Astrocyte (in vitro differentiated cells and primary cell): ENCODE results near the gene ING4. TPM values are rescaled to one million over a fixed set of nuclear protein-coding genes. Genes with fewer than 3 reads are reported as not detected.

ENCODE experiments used
- DNase-seq: peaks from one replicate; pipeline ENCODE4 v3.0.0-alpha.2; 2010; ENCODE audit warnings: low read depth
- FAIRE-seq: peaks from 2 replicates; lab custom pipeline; 2011; peaks lifted over from hg19 to GRCh38; lab: Jason Lieb, UNC
- H2AFZ ChIP-seq: 2 replicates; pipeline ENCODE4 v1.6.0; 2012; ENCODE audit warnings: low read depth, low read length, inconsistent platforms
- H3K27ac ChIP-seq: 2 replicates; pipeline ENCODE4 v1.5.1; 2011; ENCODE audit warnings: low read depth, low read length, inconsistent platforms
- H3K27me3 ChIP-seq: 2 replicates; pipeline ENCODE4 v1.6.0; 2011; ENCODE audit warnings: low read length, inconsistent platforms; ENCODE audit not compliant: insufficient read depth
- H3K36me3 ChIP-seq: 2 replicates; pipeline ENCODE4 v1.5.1; 2011; ENCODE audit warnings: low read length, inconsistent platforms; ENCODE audit not compliant: insufficient read depth
- H3K4me1 ChIP-seq: 2 replicates; pipeline ENCODE4 v1.5.1; 2011; ENCODE audit warnings: low read length, inconsistent platforms; ENCODE audit not compliant: insufficient read depth
- H3K4me2 ChIP-seq: 2 replicates; pipeline ENCODE4 v1.6.0; 2012; ENCODE audit warnings: low read length, inconsistent platforms
- H3K4me3 ChIP-seq: 2 replicates; pipeline ENCODE4 v1.5.1; 2011; ENCODE audit warnings: low read depth, mild to moderate bottlenecking, low read length, inconsistent platforms; ENCODE audit not compliant: insufficient read depth
- H3K79me2 ChIP-seq: 2 replicates; pipeline ENCODE4 v1.6.0; 2012; ENCODE audit warnings: mild to moderate bottlenecking, low read length, inconsistent platforms; ENCODE audit not compliant: insufficient read depth
- H3K9ac ChIP-seq: 2 replicates; pipeline ENCODE4 v1.6.0; 2012; ENCODE audit warnings: mild to moderate bottlenecking, low read length, inconsistent platforms
- H3K9me3 ChIP-seq: 2 replicates; pipeline ENCODE4 v1.5.1; 2012; ENCODE audit warnings: low read depth, mild to moderate bottlenecking, low read length, inconsistent platforms; ENCODE audit not compliant: insufficient read depth
- H4K20me1 ChIP-seq: 2 replicates; pipeline ENCODE4 v1.6.0; 2012; ENCODE audit warnings: low read length, inconsistent platforms; ENCODE audit not compliant: insufficient read depth
- H3K27ac Mint-ChIP-seq: one replicate; pipeline ENCODE4 v1.8.0; 2021; ENCODE audit warnings: mild to moderate bottlenecking, mixed read lengths; ENCODE audit not compliant: unreplicated experiment
- H3K27me3 Mint-ChIP-seq: one replicate; pipeline ENCODE4 v1.8.0; 2021; ENCODE audit warnings: low read depth, mixed read lengths; ENCODE audit not compliant: unreplicated experiment
- H3K36me3 Mint-ChIP-seq: one replicate; pipeline ENCODE4 v1.8.0; 2021; ENCODE audit warnings: low read depth, mixed read lengths; ENCODE audit not compliant: unreplicated experiment
- H3K4me1 Mint-ChIP-seq: one replicate; pipeline ENCODE4 v1.8.0; 2021; ENCODE audit warnings: low read depth, mixed read lengths; ENCODE audit not compliant: unreplicated experiment
- H3K4me3 Mint-ChIP-seq: one replicate; pipeline ENCODE4 v1.8.0; 2021; ENCODE audit warnings: mild to moderate bottlenecking, moderate library complexity, mixed read lengths; ENCODE audit not compliant: unreplicated experiment
- H3K9me3 Mint-ChIP-seq: one replicate; pipeline ENCODE4 v1.8.0; 2021; ENCODE audit warnings: mild to moderate bottlenecking, mixed read lengths; ENCODE audit not compliant: unreplicated experiment
- CTCF ChIP-seq: IDR thresholded peaks from 2 replicates; pipeline ENCODE4 v1.5.1; 2011; ENCODE audit warnings: low read depth, mild to moderate bottlenecking, inconsistent platforms, low read length, moderate library complexity; ENCODE audit not compliant: insufficient read depth
- EZH2 ChIP-seq: IDR thresholded peaks from 2 replicates; pipeline ENCODE4 v1.6.1; 2012; ENCODE audit warnings: mild to moderate bottlenecking, low read length, inconsistent platforms; ENCODE audit not compliant: insufficient read depth
- total RNA-seq: library from RNA; stranded (reverse); gene quantifications from 2 replicates; pipeline ENCODE4 v1.2.1, GENCODE V29; 2021

ING4 gene
- total RNA-seq, 1 donor from 2014 or later = 30.9 TPM

DNA sequence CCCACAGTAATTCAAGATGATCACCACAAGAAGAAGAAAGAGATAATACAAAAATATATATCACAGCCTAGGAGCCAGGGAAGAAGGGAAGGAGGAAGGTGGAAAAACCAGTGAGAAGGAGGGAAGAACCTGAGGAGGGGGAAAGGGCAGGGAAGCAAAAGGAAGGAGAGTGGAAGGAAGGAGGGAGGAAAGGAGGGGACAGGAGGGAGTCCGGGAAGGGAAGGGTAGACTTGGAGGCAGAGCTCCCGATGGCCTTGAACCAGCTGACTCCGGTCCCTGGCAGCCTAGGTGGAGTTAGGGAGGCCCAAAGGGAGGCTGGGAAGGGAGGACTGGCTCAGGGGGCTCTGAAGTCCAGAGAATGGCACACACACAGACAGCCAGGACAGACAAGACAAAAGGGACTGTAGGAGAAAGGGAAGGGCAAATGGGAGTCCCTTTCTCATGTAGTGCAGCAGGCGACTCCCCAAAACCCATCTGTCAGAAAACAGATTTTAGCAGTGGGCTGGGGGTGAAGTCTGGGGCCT is 31.0 kb upstream of the ING4 start:
- no peak overlapping the region for H3K4me3 Mint-ChIP-seq
- FAIRE-seq = no peak
- H3K9me3 Mint-ChIP-seq = no peaks in the 10 kb centered on the region
- Histone ChIP-seq H3K4me2 (no peak overlapping the region), H3K27me3 (peaks cover 3% of the 10 kb centered on the region), H3K36me3 (no peaks in the 10 kb centered on the region), H4K20me1 (no peaks in the 10 kb centered on the region), H3K9me3 (no peaks in the 10 kb centered on the region), H2AFZ (no peak overlapping the region), H3K27ac (no peak overlapping the region), H3K9ac (no peak overlapping the region), H3K4me3 (no peak overlapping the region), H3K79me2 (peaks cover 13% of the 10 kb centered on the region), H3K4me1 (peaks cover 6% of the 10 kb centered on the region)
- peaks cover 34% of the 10 kb centered on the region for H3K4me1 Mint-ChIP-seq
- no peak for DNase-seq
- no peak overlapping the region for H3K27ac Mint-ChIP-seq
- H3K36me3 Mint-ChIP-seq = peaks cover 6% of the 10 kb centered on the region
- TF ChIP-seq CTCF = no peak
- TF ChIP-seq EZH2 = no peak
- peaks cover 4% of the 10 kb centered on the region for H3K27me3 Mint-ChIP-seq

DNA sequence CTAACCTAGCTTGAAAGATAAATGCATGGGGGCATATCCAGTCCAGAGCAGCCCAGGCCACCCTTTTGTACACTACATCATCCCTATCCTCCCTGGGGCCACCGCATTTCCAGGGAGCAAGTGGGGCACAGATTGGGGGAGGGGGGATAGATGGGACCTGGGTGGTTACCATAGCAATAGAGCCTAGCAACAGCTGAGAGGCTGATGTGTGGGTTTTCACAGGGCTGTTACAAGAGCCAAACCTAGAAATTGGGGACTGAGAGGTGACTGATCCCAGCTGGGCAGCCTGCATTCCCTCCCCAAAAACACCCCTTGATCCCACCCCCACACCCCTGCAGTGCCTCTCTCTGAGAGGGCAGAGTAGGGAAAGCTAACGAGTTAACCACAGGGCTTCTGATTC is 30.0 kb upstream of the ING4 start:
- H3K27ac ChIP-seq = no peak overlapping the region
- no peak overlapping the region for H3K27ac Mint-ChIP-seq
- no peak overlapping the region for H3K9ac ChIP-seq

More for the DNA sequence above, 30.0 kb upstream of the ING4 start:
- Histone ChIP-seq H3K4me3 (no peak overlapping the region), H3K27me3 (no peaks in the 10 kb centered on the region), H2AFZ (no peak overlapping the region), H3K4me1 (peaks cover 11% of the 10 kb centered on the region), H3K79me2 (peaks cover 24% of the 10 kb centered on the region), H3K4me2 (no peak overlapping the region), H4K20me1 (peaks cover 2% of the 10 kb centered on the region), H3K9me3 (no peaks in the 10 kb centered on the region), H3K36me3 (no peaks in the 10 kb centered on the region)
- FAIRE-seq (no peak), DNase-seq (no peak)
- no peak for TF ChIP-seq EZH2
- no peak for TF ChIP-seq CTCF
- H3K4me3 Mint-ChIP-seq = no peak overlapping the region
- peaks cover 6% of the 10 kb centered on the region for H3K36me3 Mint-ChIP-seq
- peaks cover 2% of the 10 kb centered on the region for H3K27me3 Mint-ChIP-seq
- no peaks in the 10 kb centered on the region for H3K9me3 Mint-ChIP-seq
- H3K4me1 Mint-ChIP-seq = peaks cover 32% of the 10 kb centered on the region
